GM23338 (cell line): ENCODE measurements around the gene DAGLA. TPM values are rescaled to one million over a fixed set of nuclear protein-coding genes. Genes with fewer than 3 reads are reported as not detected.
A peak's percentile ranks its signal among the peaks of the same experiment; 100 is the strongest.

Experiments used
- ATAC-seq: fragments of 200-7000 bp; cut with Tn5 transposase; 3 replicates; pipeline ENCODE4 v1.9.1; 2020
- DNase-seq: peaks from one replicate; pipeline ENCODE4 v3.0.0-alpha.2; 2015; ENCODE audit warnings: low spot score
- H2AFZ ChIP-seq: fragments of 200-600 bp; sonication (generic); 2 replicates; pipeline ENCODE4 v1.8.0; 2016; ENCODE audit warnings: antibody characterized with exemption, mild to moderate bottlenecking, moderate library complexity
- H3F3A ChIP-seq: fragments of 200-600 bp; sonication (generic); replicated peaks from 2 replicates; pipeline ENCODE4 v1.8.0; 2017; ENCODE audit warnings: antibody characterized with exemption, mixed run types, low read depth
- H3K27ac ChIP-seq: fragments of 200-600 bp; sonication (generic); 2 replicates; pipeline ENCODE4 v1.6.1; 2016; ENCODE audit warnings: low read depth
- H3K27me3 ChIP-seq: fragments of 200-600 bp; sonication (generic); 2 replicates; pipeline ENCODE4 v1.8.0; 2016; ENCODE audit warnings: mild to moderate bottlenecking, mixed run types, moderate library complexity; ENCODE audit not compliant: insufficient read depth
- H3K36me3 ChIP-seq: fragments of 200-600 bp; sonication (generic); 2 replicates; pipeline ENCODE4 v1.8.0; 2016; ENCODE audit warnings: mild to moderate bottlenecking; ENCODE audit not compliant: insufficient read depth
- H3K4me1 ChIP-seq: fragments of 200-600 bp; sonication (generic); 2 replicates; pipeline ENCODE4 v1.8.0; 2016; ENCODE audit warnings: mild to moderate bottlenecking, moderate library complexity; ENCODE audit not compliant: insufficient read depth
- H3K4me2 ChIP-seq: fragments of 200-600 bp; sonication (generic); 2 replicates; pipeline ENCODE4 v1.7.1; 2017; ENCODE audit warnings: mixed run types
- H3K4me3 ChIP-seq: fragments of 200-600 bp; sonication (generic); 2 replicates; pipeline ENCODE4 v1.6.1; 2016; ENCODE audit warnings: mixed run types
- H3K79me2 ChIP-seq: fragments of 200-600 bp; sonication (generic); replicated peaks from 2 replicates; pipeline ENCODE4 v1.8.0; 2017; ENCODE audit warnings: mild to moderate bottlenecking; ENCODE audit not compliant: insufficient read depth
- H3K9me2 ChIP-seq: fragments of 200-600 bp; sonication (generic); 2 replicates; pipeline ENCODE4 v1.8.0; 2017; ENCODE audit not compliant: insufficient read depth
- H4K20me1 ChIP-seq: fragments of 200-600 bp; sonication (generic); replicated peaks from 2 replicates; pipeline ENCODE4 v1.8.0; 2017; ENCODE audit warnings: mild to moderate bottlenecking; ENCODE audit not compliant: insufficient read depth
- H3K27ac Mint-ChIP-seq: 2 replicates; pipeline ENCODE4 v1.8.0; 2020; ENCODE audit warnings: inconsistent platforms, mild to moderate bottlenecking, moderate library complexity, mixed read lengths
- H3K27me3 Mint-ChIP-seq: 3 replicates; pipeline ENCODE4 v1.8.0; 2022; ENCODE audit warnings: low read depth, mild to moderate bottlenecking, moderate library complexity, mixed read lengths, inconsistent platforms; ENCODE audit not compliant: insufficient read depth, poor library complexity
- H3K36me3 Mint-ChIP-seq: 3 replicates; pipeline ENCODE4 v1.8.0; 2021; ENCODE audit warnings: low read depth, mild to moderate bottlenecking, inconsistent platforms, moderate library complexity, mixed read lengths
- H3K4me1 Mint-ChIP-seq: 3 replicates; pipeline ENCODE4 v1.8.0; 2020; ENCODE audit warnings: mild to moderate bottlenecking, inconsistent platforms, mixed read lengths
- H3K4me3 Mint-ChIP-seq: 3 replicates; pipeline ENCODE4 v1.8.0; 2021; ENCODE audit warnings: moderate library complexity, mild to moderate bottlenecking, inconsistent platforms, mixed read lengths
- H3K9me3 Mint-ChIP-seq: 3 replicates; pipeline ENCODE4 v1.8.0; 2020; ENCODE audit warnings: moderate library complexity, mild to moderate bottlenecking, inconsistent platforms, mixed read lengths
- CREB1 ChIP-seq: fragments of 250-450 bp; sonication (Bioruptor Pico); IDR thresholded peaks from 2 replicates; pipeline ENCODE4 v1.5.0; 2020; ENCODE audit warnings: low read depth, mild to moderate bottlenecking, moderate library complexity
- EZH2 ChIP-seq: fragments of 200-600 bp; sonication (generic); IDR thresholded peaks from one replicate; pipeline ENCODE4 v1.8.0; 2017; ENCODE audit warnings: antibody characterized with exemption, mild to moderate bottlenecking, low read depth; ENCODE audit not compliant: unreplicated experiment
- NANOG ChIP-seq: IDR thresholded peaks from 2 replicates; pipeline ENCODE4 v1.6.1; 2016; ENCODE audit warnings: antibody characterized with exemption, borderline replicate concordance
- POLR2AphosphoS5 ChIP-seq: IDR thresholded peaks from 2 replicates; pipeline ENCODE4 v1.6.1; 2016; ENCODE audit warnings: antibody characterized with exemption, low read depth
- REST ChIP-seq: IDR thresholded peaks from one replicate; pipeline ENCODE4 v1.6.1; 2018; ENCODE audit warnings: antibody characterized with exemption; ENCODE audit not compliant: unreplicated experiment
- STAT1 ChIP-seq: IDR thresholded peaks from one replicate; pipeline ENCODE4 v1.6.1; 2016; ENCODE audit warnings: antibody characterized with exemption; ENCODE audit not compliant: unreplicated experiment
- ZNF114 ChIP-seq: fragments of 250-450 bp; sonication (Bioruptor Pico); IDR thresholded peaks from 2 replicates; pipeline ENCODE4 v1.5.0; 2020; ENCODE audit warnings: mild to moderate bottlenecking, moderate library complexity
- ZNF331 ChIP-seq: fragments of 250-450 bp; sonication (Bioruptor Pico); IDR thresholded peaks from 2 replicates; pipeline ENCODE4 v1.5.0; 2020; ENCODE audit warnings: low read depth, mild to moderate bottlenecking, moderate library complexity
- polyA plus RNA-seq: library from polyadenylated mRNA; unstranded; fragments of >200 nt; fragmentation: Nextera tagmentation; extraction: Ambion mirVana; gene quantifications from 2 replicates; pipeline ENCODE4 v1.2.1, GENCODE V29; 2016
- total RNA-seq: library from RNA; depleted of rRNA; stranded (reverse); fragments of >200 nt; shearing (Covaris generic); gene quantifications from 2 replicates; pipeline ENCODE4 v1.2.3, GENCODE V29; 2014
- TF ChIP-seq, protein P1 (sequence below): IDR thresholded peaks from 2 replicates; pipeline ENCODE4 v1.6.1; 2016; ENCODE audit warnings: antibody characterized with exemption
- TF ChIP-seq, protein P2 (sequence below), 2 experiments: fragments of 200-600 bp in 1 of 2; sonication (generic) in 1 of 2; conservative IDR thresholded peaks; 2 replicates each; pipeline versions ENCODE4 v1.5.1 to v1.6.1; 2016 to 2017; ENCODE audit warnings: antibody characterized with exemption in 2 of 2, low read depth in 2 of 2, mild to moderate bottlenecking in 2 of 2, moderate library complexity in 1 of 2

DAGLA gene
- total and polyA plus RNA-seq, 2 experiments from 2014 or later: 0.55 to 2.5 TPM

DNA sequence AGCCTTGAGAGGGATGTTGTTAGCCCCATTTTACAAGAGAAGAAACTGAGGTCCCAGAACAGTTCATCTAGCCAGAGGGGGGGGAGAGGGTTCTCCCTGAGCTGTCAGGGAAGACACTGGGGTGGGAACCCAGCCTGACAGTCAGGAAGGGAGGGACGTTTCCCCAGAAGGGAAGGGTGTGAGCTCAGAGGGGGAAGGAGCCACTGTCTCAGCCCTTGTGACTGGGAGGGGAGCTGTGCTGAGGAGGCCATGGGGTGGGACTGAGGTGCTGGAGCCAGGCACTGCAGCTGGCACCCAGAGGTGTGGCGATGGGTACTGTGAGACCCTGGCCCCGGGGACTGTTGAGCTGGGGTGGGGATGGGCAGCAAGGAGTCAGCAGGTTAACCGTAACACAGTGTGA is 35.7 kb downstream of the DAGLA start (continued):
- TF ChIP-seq REST (no peak), CREB1 (CRISPR knock-in tag) (no peak), ZNF114 (CRISPR knock-in tag) (no peak), STAT1 (no peak), ZNF331 (no peak), EZH2 (no peak)
- TF ChIP-seq, protein P1, sequence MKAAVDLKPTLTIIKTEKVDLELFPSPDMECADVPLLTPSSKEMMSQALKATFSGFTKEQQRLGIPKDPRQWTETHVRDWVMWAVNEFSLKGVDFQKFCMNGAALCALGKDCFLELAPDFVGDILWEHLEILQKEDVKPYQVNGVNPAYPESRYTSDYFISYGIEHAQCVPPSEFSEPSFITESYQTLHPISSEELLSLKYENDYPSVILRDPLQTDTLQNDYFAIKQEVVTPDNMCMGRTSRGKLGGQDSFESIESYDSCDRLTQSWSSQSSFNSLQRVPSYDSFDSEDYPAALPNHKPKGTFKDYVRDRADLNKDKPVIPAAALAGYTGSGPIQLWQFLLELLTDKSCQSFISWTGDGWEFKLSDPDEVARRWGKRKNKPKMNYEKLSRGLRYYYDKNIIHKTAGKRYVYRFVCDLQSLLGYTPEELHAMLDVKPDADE: no peak

GRCh38 chr11:61716478-61717285 is 36.5 kb downstream of the DAGLA start:
- H3K4me1 Mint-ChIP-seq: peaks cover 42% of the 10 kb centered on the region
- Histone ChIP-seq H3K9me2 (no peaks in the 10 kb centered on the region), H3K4me2 (peak overlapping the region; percentile 64), H3K27ac (no peak overlapping the region), H3K36me3 (no peaks in the 10 kb centered on the region), H3K27me3 (no peaks in the 10 kb centered on the region), H2AFZ (no peak overlapping the region), H3F3A (0 out of 2 replicates have a peak, but pooled peaks cover 4% of the 10 kb centered on the region), H4K20me1 (no peaks in the 10 kb centered on the region), H3K4me3 (no peak overlapping the region), H3K79me2 (no peaks in the 10 kb centered on the region), H3K4me1 (peaks cover 22% of the 10 kb centered on the region; the same call in 1 of the 2 replicates)
- DNase-seq (no peak), ATAC-seq (peak; percentile 33)
- H3K27ac Mint-ChIP-seq: no peak overlapping the region
- peaks cover 13% of the 10 kb centered on the region for H3K27me3 Mint-ChIP-seq
- H3K36me3 Mint-ChIP-seq: no peaks in the 10 kb centered on the region; the same call in 2 of the 3 replicates
- peak overlapping the region; percentile 16; the same call in 1 of the 3 replicates for H3K4me3 Mint-ChIP-seq
- H3K9me3 Mint-ChIP-seq: no peaks in the 10 kb centered on the region; the same call in 2 of the 3 replicates
- TF ChIP-seq CREB1 (CRISPR knock-in tag): no peak
- TF ChIP-seq ZNF331: no peak
- TF ChIP-seq, protein P1: no peak
- TF ChIP-seq ZNF114 (CRISPR knock-in tag): no peak
- no peak for TF ChIP-seq EZH2
- TF ChIP-seq NANOG: no peak
- no peak for TF ChIP-seq POLR2AphosphoS5
- TF ChIP-seq STAT1: no peak
- TF ChIP-seq REST: no peak
- TF ChIP-seq, protein P2, sequence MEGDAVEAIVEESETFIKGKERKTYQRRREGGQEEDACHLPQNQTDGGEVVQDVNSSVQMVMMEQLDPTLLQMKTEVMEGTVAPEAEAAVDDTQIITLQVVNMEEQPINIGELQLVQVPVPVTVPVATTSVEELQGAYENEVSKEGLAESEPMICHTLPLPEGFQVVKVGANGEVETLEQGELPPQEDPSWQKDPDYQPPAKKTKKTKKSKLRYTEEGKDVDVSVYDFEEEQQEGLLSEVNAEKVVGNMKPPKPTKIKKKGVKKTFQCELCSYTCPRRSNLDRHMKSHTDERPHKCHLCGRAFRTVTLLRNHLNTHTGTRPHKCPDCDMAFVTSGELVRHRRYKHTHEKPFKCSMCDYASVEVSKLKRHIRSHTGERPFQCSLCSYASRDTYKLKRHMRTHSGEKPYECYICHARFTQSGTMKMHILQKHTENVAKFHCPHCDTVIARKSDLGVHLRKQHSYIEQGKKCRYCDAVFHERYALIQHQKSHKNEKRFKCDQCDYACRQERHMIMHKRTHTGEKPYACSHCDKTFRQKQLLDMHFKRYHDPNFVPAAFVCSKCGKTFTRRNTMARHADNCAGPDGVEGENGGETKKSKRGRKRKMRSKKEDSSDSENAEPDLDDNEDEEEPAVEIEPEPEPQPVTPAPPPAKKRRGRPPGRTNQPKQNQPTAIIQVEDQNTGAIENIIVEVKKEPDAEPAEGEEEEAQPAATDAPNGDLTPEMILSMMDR (conservative IDR thresholded peaks at IDR 0.05; ENCODE audit: low read depth in 2 of 2): no peak
